GM18951 (cell line): ENCODE data around the gene PDE8B.

Source experiments
- POLR2A ChIP-seq: IDR thresholded peaks from 4 replicates; pipeline ENCODE4 v1.6.1; 2011; ENCODE audit warnings: mild to moderate bottlenecking; ENCODE audit not compliant: insufficient read length, insufficient read depth; ENCODE audit errors: extremely low read depth
- in situ Hi-C: fragments of 300-500 bp; cut with MboI; formaldehyde crosslinking; loops from one replicate; pipeline ENCODE4 v1.12.0; 2022; ENCODE audit warnings: low sequenced_read_pairs, mixed read lengths, inconsistent platforms; ENCODE audit not compliant: unreplicated experiment

The PDE8B gene

DNA sequence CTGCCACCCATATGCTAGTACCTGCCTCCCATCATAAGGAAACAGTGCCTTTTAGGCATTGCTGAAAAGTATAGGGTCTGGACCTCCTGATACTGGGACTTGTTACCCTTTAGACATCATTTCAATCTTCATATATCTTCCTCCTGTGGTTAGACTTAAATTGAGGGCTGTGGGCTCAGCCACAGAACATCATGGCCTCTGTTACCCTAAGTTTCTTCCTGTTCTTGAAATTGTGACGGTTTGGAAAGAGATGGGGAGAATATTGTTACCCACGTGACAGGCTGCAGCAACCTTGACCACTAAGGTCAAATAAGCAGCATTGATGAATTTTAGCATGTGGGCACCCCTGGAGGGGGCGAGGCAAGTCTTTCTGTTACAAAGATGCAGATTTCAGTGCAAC is 87.7 kb downstream of the PDE8B start:
- in situ Hi-C loops, result no loop called here
- no peak for TF ChIP-seq POLR2A

DNA sequence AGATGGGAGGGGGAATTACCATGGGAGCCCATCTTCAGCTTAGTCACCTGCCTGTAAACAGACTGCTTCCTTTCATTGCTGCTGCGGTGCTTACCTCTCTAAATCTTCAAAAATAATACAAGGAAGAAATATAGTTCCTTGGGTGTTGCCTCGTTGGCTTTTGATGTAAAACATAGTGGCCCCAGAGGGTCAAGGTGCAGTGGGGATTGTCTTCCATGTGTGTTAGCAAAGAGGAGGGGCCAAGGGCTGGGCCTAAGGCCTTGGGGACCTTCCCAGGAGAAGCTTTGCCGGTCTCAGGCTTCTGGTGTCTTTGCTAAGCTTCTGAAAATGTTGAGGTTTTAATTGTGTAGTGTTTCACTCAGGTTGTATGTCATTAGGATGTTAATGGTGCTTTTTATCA is 90.0 kb downstream of the PDE8B start:
- TF ChIP-seq POLR2A, result no peak
- in situ Hi-C loops, result no loop called here

DNA sequence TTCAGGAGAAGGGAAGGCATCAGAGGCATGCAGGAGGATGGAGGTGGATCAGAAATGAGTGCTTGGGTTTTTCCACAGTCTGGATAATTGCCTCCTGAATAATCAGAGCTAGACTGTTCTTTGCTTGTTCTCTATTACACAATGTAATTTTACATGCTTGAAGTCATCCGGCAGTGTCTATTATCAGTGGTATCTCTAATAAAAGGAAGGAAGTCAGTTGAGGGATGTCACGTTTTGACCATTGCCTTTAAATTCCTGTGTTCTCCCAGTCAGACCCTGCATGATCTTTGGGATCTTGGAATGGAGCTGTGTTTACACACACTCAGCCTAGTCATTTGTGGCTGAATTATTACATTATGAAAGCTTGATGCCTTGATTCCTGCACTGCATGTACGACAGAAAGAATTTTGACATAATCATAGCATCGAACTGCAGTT is 91.0 kb downstream of the PDE8B start:
- in situ Hi-C loops, result no loop called here
- no peak for TF ChIP-seq POLR2A

DNA sequence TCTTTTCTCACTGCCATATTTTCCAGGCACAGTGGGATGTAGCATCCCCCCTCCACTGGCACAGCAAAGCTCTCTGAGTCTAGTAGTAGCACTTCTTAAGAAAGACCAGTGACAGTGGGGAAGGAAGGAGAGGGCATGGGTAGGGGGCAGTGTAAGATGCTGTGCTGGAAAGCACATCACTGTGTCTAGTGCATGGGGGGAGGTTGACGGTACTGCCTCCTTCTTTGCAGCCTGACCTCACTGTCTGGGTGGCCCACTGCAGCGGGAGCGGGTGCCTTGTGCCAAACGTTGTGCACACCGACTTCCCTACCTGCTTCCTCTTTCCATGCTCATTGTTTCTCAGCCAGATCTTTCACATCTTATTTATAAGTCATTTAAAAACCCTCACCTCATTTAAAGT is 91.8 kb downstream of the PDE8B start:
- in situ Hi-C loops, result no loop called here
- no peak for TF ChIP-seq POLR2A

DNA sequence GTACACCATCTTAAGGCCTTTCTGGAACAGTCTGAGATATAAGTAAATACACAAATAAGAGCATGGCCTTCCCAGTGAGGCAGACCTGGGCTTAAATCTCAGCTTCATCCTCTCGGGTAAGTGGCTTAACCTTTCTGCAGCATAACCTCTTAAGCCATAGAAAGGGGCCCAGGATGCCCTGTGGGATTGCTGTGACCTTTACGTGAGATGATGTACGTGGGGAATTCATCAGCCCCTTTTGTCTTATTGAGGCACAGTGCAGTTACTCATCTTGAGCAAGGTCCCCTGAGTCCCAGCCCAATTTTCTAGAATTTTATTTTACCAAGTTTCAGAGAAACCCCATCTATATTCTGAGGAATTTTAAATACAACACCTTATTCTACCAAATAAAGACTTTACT is 92.2 kb downstream of the PDE8B start:
- in situ Hi-C loops, result no loop called here
- TF ChIP-seq POLR2A, result no peak

DNA sequence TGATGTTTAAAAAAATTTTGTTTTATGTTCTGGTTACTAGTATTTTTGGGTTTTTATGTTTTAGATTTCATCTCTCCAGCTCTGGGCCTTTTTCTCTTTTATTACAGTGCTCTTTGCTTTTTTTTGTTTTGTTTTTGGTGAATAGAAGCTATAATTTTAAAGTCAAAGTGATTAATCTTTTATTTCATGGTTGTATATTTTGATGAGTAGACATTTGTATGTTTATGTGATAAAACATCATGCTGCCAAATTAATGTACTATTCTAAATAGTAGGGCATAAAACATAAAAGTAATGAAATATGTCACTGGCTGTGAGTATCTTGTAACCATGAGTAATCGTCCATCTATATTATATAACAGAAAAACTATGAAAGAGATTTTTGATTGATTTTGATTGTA is 93.9 kb downstream of the PDE8B start:
- in situ Hi-C loops, result no loop called here
- no peak for TF ChIP-seq POLR2A

DNA sequence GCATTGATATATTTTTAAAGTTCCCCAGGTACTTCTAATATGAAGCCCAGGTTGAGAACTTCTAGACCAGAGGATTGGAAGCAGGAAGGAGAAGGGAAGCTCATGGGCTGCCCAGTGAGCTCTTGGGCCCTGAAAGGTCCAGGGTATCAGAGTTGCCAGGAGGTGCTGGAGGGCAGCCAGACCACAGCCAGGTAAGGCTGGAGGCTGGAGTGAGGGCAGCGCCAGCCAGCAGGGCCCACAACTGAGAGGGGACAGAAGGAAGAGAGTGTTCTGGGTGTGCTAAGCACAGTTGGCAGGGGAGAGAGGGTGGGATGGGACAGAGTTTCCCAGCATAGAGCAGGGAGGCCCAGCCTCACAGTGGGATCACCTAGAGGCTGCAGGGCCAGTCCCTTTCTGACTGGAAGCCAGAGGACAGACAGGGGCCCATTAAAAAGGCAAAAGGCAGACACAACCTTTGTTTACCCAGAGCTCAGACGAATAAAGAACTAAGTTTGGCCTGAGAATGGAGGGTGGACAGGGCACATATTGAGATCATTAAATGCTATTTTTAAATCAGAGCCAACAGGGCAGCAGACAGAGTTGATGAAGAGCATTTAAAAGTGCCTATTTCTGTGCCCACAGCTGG is 94.9 kb downstream of the PDE8B start:
- in situ Hi-C loops, result no loop called here
- no peak for TF ChIP-seq POLR2A

DNA sequence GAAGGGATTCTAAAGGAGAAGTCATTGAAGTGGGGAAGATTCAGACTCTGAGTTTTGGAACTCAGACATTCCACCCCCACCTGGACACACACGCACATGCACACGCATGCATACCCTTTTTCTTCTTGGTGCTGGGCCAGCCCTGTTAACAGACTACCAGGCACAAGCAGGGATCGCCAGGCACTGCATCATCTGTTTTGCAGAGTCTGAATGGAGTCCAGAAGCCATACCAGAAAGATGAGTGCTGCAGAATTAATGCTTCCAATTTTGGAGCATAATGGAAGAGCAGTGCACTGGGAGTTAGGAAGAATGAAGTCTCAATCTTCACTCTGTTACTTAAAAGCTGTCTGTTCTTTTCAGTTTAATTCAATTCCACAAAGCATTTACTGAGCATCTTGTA is 95.5 kb downstream of the PDE8B start:
- TF ChIP-seq POLR2A, result no peak
- in situ Hi-C loops, result no loop called here

DNA sequence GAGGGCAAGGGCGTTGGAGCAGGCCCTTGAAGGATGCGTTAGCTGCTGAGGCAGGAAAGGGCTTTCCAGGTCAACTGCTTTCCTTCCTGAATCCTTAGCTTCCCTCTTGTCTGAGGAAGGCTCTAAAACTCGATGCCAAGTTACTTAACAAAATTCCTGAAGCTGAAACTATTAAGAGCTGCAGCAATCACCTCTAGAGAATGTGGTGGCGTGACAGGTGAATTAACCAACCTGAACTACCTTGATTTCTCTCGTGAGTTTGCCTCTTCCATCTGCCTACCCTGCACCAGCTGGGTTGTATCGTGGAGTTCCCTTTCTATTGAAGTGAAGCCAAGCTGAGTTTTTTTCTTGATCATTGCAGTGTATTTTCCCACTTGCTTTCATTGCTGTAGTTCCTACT is 96.1 kb downstream of the PDE8B start:
- TF ChIP-seq POLR2A, result no peak
- in situ Hi-C loops, result no loop called here

DNA sequence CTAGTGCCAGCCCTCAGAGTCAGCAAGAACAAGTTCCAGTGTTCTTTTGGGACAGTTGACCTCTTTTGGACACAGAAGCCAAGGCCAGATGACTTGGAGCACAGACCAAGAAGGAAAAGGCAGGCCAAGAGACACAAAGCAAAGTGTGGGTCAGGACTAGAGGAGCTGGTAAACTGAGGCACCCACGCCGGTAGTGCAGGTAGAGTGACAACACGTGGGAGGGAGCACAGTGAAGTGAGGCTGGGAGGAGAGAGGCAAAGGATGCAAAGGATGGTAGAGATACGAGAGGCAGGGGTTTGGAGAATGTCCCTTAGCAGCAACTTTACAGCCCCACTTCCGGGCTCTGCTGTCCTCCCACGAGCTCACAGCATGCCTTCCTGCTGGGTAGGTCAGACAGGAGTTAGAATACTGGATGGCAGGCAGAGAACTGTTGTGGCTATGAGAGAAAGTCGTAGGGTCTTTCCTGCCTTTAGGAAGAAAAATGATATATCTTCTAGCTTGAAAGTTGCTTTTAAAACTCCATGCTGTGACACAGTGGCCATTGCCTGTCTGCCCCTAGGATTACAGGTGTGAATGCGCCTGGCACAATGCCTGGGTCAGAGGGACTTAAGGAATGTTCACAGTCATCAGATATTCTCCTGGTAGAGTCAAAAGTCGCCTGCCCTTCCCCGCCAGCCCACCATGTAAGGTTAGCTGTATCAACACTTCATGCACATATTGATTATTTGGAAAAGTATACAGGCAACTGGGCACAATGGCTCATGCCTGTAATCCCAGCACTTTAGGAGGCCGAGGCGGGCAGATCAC is 97.9 kb downstream of the PDE8B start:
- no peak for TF ChIP-seq POLR2A
- in situ Hi-C loops, result no loop called here

DNA sequence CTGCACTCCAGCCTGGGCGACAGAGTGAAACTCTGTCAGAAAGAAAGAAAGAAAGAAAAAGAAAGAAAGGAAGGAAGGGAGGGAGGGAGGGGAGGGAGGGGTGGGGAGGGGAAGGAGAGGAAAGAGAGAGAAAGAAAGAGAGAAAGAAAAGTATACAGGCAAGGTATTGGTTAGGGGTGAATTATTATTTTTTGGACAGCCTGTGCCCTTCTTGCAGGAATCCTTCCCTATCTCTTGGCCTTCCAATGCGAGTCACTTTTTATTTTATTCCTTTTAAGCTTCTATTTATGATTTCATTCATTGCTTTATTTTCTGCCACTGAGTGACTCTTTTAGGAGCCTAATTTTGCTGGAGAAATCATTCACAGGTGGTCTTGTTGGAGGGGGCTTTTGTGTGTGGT is 98.7 kb downstream of the PDE8B start:
- no peak for TF ChIP-seq POLR2A
- in situ Hi-C loops, result no loop called here

DNA sequence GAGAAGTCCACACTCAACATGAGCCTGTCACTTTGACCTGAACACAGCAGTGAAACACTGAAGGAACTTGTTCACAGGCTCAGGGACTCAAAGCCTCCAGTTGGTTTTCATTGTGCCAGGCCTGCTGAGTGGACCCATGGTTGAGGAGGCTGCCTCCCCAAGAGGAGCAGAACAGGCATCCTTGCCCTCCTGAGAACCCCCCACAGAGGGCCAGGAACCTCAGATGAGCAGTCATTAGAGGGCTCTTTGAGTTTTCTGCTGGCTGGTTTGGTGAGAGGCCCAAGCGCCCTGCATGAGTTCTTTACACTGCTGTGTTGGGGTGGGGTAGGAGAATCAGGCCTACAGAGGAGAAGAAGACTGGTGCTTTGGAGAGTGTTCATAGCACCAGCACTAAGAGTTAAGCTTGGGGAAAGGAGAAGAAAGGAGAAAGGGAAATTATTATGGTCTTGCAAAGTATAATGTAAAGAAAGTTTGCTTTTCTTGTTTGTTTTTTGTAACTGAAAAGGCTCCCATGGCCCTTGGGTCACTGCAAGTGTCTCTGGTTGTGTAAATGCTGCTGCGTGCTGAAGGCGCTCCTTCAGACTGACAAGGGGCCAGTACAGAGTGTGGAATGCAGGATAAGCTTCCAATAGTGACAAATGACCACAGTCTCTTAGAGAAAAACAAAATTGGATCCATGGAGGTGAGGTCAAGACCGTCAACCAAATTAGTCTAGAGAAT is 100.2 kb downstream of the PDE8B start:
- in situ Hi-C loops, result no loop called here

DNA sequence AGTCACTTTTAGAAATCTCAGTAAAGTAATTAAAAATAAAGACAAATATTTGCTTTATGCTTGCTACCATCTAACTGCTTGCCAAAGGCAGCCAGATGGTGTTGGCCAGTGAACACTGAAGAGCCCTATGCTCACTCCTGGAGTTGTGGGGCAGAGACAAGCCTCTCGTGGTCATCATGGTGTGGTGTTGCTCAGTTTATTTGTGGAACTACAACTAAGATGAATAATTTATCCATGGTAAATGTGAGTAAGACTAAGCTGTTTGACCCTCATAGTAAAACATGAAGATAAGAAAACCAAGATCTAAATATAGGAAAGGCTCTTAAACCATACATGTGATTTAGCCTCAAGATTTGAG is 100.7 kb downstream of the PDE8B start:
- in situ Hi-C loops, result no loop called here
- TF ChIP-seq POLR2A, result no peak

More for the DNA sequence above, 100.2 kb downstream of the PDE8B start:
- TF ChIP-seq POLR2A, result no peak

DNA sequence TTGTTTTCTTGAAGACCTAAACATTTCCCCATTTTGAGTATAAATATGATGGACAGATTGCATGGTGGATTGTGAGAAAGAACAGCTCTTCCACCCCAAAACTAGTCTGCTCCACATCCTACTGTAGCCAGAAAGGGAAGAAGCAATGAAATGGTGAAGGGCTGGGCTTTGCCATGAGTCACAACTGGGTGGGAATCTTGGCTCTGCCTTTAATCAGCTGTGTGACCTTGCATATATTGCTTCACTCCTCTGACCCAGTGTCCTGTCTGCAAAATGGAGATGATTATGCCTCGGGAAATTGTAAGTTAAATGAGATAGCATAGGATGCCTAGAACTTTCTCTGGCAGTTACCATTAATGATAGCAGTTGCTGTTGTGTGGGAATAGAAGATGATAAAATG is 101.9 kb downstream of the PDE8B start:
- TF ChIP-seq POLR2A, result no peak
- in situ Hi-C loops, result no loop called here
